IPS DF 4.7 (cell line): ENCODE data around the gene ZNF714.
"Not testable (repeated sequence)": the region's sequence is repeated elsewhere in the genome, so short reads cannot be mapped to it uniquely, and the experiment has no call there.

Source experiments
- DNase-seq: peaks from one replicate; pipeline ENCODE4 v3.0.0-alpha.2; 2013; ENCODE audit warnings: low spot score; ENCODE audit errors: extremely low read depth

ZNF714 gene

DNA sequence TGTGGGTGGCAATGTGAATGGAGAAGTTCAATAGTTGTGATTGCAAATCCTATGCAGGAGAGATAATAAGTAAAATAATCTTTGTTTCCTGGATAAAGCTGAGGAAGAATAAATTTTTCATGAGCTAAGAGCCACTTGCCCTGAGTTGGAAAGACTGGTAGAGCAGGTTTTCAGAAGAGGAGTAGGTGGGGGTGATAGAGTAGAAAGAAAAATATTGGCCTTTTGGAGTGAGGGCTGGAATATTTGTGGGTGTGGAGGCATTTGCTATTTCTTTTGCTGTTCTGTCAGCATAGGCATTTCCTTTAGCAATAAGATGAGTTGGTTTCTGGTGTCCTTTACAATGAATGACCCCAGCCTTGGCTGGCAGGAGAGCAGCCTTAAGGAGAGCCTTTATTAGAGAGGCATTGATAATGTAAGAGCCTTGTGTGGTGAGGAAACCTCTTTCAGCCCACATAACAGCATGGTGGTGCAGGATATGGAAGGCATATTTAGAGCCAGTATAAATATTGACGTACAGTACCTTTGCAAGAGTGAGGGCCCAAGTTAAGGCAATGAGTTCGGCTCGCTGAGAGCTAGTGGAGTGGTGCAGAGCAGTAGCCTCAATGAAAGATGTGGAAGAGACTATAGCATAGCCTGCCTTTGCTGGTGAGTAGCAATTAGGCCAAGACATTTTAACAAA, 48.2 kb downstream of the ZNF714 start:
- DNase-seq = no peak

DNA sequence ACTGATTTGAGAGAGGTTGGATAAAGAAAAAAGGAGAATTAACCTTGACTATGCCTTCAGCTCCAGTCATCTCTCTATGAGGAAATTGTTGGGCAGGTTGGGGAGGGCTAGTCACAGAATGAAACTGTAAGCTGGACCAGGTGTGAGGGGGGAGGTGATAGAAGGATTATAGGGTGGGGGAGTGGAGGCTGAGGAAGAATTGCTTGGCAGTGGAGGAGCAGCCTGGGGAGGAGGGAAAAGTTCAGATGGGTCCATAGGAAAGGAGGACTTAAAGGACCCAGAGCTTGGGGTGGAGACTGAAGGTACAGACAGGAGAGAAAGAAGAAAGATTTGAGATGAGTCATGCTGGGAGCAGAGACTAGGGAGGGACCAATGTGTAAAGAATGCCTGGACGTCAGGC, 51.6 kb downstream of the ZNF714 start:
- no peak for DNase-seq

- no peak for DNase-seq
Measured at GRCh38 chr19:21134934-21135366, 52.9 kb downstream of the ZNF714 start.

- no peak for DNase-seq
Measured at GRCh38 chr19:21135433-21135832, 53.4 kb downstream of the ZNF714 start.

- no peak for DNase-seq
Measured at GRCh38 chr19:21138130-21138529, 56.1 kb downstream of the ZNF714 start.

- not testable (repeated sequence) for DNase-seq
Measured at GRCh38 chr19:21141006-21141405, 59.0 kb downstream of the ZNF714 start.

DNA sequence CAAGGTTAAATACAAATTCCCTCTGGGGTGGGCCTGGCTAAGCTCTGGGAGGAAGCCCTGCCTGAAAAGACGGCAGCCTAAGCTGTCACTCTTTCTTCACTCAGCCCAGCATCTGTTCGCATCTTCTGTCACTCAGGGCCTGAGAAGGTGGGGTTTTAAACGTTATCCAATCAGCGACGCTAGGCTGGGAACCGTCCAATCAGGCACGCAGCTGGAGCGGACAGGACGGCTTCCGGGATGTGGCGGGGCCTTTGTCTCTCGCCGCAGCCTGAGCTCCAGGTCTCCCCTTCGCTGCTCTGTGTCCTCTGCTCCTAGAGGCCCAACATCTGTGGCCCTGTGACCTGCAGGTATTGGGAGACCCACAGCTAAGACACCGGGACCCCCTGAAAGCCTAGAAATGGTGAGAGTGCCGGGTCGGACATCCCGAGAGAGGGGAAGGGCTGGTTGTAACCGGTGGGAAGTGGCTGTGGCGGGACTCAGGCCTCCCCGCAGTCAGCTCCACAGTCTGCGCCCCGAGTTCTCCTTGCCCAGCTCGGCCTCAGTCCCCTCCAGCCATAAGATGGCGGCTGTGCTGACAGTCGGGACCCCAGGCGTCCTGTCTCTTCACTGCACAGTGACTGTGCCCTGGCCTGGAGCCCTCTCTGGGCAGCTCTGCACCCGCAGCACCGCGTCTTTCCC, 59.9 kb downstream of the ZNF714 start, which contains the start of gene ZNF431:
Gene ZNF431 (plus strand): TSS at position 254 of the 678 bp plus-strand sequence. CDS start 144 bp downstream, at position 398.
- DNase-seq = peak; percentile 91

GRCh38 chr19:21143428-21143827, 61.4 kb downstream of the ZNF714 start:
- DNase-seq = no peak

DNA sequence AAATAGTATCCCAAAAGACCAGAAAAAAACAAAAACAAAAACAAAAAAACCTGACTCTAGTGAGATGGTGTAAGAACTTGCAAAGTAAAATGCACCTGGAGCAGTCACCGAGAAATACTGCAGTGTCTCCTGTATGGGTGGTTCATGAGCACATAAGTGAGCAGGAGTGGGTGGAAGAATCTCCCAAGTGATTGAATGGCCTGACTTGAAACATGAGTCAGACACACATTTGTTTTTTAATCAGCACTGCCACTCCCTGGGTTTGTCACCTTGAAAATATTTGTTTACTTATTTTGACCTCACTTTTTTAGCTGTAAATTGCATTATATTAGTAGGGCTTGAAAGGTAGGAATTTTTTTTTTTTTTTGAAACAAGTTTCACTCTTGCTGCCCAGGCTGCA, 61.9 kb downstream of the ZNF714 start:
- DNase-seq = no peak

GRCh38 chr19:21147540-21147939, 65.5 kb downstream of the ZNF714 start:
- no peak for DNase-seq

GRCh38 chr19:21148681-21149080, 66.7 kb downstream of the ZNF714 start:
- DNase-seq = no peak

DNA sequence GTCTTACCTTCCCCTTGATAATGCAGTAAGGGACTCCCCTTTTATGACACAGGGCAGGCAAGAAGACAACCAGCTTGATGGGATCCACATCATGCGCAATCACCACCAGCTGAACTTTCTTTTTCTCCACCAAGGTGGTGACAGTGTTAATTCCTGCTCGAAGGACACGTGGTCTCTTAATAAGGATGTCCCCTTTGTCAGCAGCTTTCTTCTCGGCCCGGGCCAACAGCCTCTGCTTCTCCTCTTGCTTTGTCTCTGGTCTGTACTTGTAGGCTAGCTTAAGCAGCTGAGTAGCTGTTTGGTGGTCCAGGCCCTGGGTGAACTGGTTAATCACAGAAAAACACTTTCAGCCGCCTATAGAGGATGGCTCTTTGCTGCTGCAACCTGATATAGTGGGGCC, 67.9 kb downstream of the ZNF714 start:
- DNase-seq = no peak

GRCh38 chr19:21151460-21151859, 69.5 kb downstream of the ZNF714 start:
- no peak for DNase-seq

GRCh38 chr19:21158523-21159135, 76.6 kb downstream of the ZNF714 start:
- no peak for DNase-seq

- DNase-seq = no peak
Measured at GRCh38 chr19:21164541-21164940, 82.5 kb downstream of the ZNF714 start.

DNA sequence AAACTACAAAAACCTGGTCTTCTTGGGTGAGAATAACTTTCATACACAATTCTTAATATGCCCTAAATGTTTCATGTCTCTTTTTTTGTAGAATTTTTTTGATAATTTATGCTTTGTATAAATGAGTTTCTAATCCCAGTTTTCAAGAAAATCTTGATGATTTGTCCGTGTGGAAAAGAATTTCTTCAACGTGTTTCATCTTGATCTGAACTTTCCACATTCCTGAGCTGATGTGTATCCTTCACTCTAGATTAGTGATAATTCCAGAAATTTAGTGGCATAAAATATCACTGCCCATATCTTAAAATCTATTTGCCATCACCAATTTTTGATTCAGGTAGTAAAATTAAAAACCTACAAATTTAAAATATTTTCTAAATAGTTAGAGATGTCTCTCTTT, 84.4 kb downstream of the ZNF714 start:
- no peak for DNase-seq
